Neural cell (in vitro differentiated cells): ENCODE results near the gene CNTNAP2.

Experiments used
- CTCF ChIP-seq: fragments of 450-650 bp; IDR thresholded peaks from 2 replicates; pipeline ENCODE4 v1.5.1; 2014; ENCODE audit warnings: antibody characterized with exemption, mild to moderate bottlenecking, moderate library complexity; ENCODE audit not compliant: poor library complexity, severe bottlenecking
- EP300 ChIP-seq: fragments of 450-650 bp; conservative IDR thresholded peaks from 2 replicates; pipeline ENCODE4 v1.6.1; 2014; ENCODE audit warnings: antibody characterized with exemption, mild to moderate bottlenecking, moderate library complexity; ENCODE audit not compliant: poor library complexity, severe bottlenecking
- POLR2AphosphoS5 ChIP-seq: IDR thresholded peaks from 2 replicates; pipeline ENCODE4 v1.6.1; 2012
- SMC3 ChIP-seq: fragments of 450-650 bp; conservative IDR thresholded peaks from 2 replicates; pipeline ENCODE4 v1.6.1; 2014; ENCODE audit warnings: antibody characterized with exemption, mild to moderate bottlenecking, moderate library complexity; ENCODE audit not compliant: poor library complexity
- TAF1 ChIP-seq: IDR thresholded peaks from 2 replicates; pipeline ENCODE4 v1.6.1; 2012; ENCODE audit warnings: low read depth

DNA sequence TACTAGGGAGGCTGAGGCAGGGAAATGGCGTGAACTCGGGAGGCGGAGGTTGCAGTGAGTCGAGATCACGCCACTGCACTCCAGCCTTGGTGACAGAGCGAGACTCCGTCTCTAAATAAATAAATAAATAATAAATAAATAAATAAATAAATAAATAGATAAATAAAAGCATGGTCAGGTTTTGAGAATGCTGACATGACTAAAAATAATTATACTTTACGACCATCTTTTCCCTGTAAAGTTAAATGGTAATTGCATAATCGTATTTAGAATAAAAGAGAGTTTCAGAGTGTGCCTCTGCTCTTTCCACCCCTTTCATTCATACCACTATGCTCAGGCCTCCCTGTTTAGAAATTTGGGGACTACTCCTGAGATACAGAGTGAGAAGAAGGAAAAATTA lies 326.5 kb downstream of the CNTNAP2 start:
- no peak for TF ChIP-seq CTCF
- TF ChIP-seq TAF1: no peak
- TF ChIP-seq POLR2AphosphoS5: no peak
- no peak for TF ChIP-seq SMC3
- no peak for TF ChIP-seq EP300
